Transverse colon (tissue), 4 donors: ENCODE data around the gene SMAD6.

ENCODE experiments used
- EP300 ChIP-seq: sonication (generic); formaldehyde crosslinking; IDR thresholded peaks from one replicate; pipeline ENCODE4 v1.6.1; 2017; ENCODE audit warnings: antibody characterized with exemption, low read depth
- POLR2A ChIP-seq: fragments of 450-650 bp; IDR thresholded peaks from one replicate; pipeline ENCODE4 v1.6.1; 2016; ENCODE audit warnings: antibody characterized with exemption, mild to moderate bottlenecking, moderate library complexity
- POLR2AphosphoS5 ChIP-seq, 3 donors: sonication (generic); formaldehyde crosslinking; IDR thresholded peaks; one replicate each; pipeline ENCODE4 v1.6.1; 2016; ENCODE audit warnings: antibody characterized with exemption in 3 of 3
- TF ChIP-seq, protein P1 (sequence below), 5 experiments: fragments of 200-600 bp in 3 of 5; fragments of 450-650 bp in 2 of 5; sonication (generic) in 3 of 5; IDR thresholded peaks; 1 replicate in 2 of 5; 2 replicates in 3 of 5; pipeline ENCODE4 v1.5.1; 2016 to 2017; ENCODE audit warnings: antibody characterized with exemption in 5 of 5, inconsistent platforms in 3 of 5, mild to moderate bottlenecking in 2 of 5, moderate library complexity in 1 of 5

DNA sequence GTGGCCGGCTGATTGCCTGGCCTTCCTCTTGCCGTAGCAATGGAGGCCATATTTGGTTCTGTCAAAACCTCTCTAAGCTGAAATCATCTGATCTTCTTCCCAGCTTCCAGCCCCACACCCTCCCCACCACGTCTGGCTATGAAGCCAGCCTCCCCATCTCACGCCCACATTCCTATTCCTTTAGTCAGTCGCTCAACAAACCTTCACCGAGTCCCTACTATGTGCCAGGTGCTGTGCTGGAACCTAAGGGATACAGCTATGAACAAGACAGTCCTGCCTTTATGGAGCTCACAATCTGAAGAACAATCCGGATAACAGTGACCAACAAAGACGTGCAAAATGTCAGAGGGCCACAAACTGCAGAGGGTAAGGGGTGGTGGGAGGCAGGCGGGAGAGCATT lies 31.9 kb upstream of the SMAD6 start:
- TF ChIP-seq, protein P1, sequence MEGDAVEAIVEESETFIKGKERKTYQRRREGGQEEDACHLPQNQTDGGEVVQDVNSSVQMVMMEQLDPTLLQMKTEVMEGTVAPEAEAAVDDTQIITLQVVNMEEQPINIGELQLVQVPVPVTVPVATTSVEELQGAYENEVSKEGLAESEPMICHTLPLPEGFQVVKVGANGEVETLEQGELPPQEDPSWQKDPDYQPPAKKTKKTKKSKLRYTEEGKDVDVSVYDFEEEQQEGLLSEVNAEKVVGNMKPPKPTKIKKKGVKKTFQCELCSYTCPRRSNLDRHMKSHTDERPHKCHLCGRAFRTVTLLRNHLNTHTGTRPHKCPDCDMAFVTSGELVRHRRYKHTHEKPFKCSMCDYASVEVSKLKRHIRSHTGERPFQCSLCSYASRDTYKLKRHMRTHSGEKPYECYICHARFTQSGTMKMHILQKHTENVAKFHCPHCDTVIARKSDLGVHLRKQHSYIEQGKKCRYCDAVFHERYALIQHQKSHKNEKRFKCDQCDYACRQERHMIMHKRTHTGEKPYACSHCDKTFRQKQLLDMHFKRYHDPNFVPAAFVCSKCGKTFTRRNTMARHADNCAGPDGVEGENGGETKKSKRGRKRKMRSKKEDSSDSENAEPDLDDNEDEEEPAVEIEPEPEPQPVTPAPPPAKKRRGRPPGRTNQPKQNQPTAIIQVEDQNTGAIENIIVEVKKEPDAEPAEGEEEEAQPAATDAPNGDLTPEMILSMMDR (IDR thresholded peaks at IDR 0.05), result no peak
- TF ChIP-seq POLR2A, result no peak
- no peak for TF ChIP-seq POLR2AphosphoS5 (IDR thresholded peaks at IDR 0.05)
- TF ChIP-seq EP300, result no peak
